GM23338 (cell line): ENCODE results near the gene SKA3. TPM values are rescaled to one million over a fixed set of nuclear protein-coding genes. Genes with fewer than 3 reads are reported as not detected.

Experiments
- ATAC-seq: fragments of 200-7000 bp; cut with Tn5 transposase; 3 replicates; pipeline ENCODE4 v1.9.1; 2020
- DNase-seq: peaks from one replicate; pipeline ENCODE4 v3.0.0-alpha.2; 2015; ENCODE audit warnings: low spot score
- H2AFZ ChIP-seq: fragments of 200-600 bp; sonication (generic); 2 replicates; pipeline ENCODE4 v1.8.0; 2016; ENCODE audit warnings: antibody characterized with exemption, mild to moderate bottlenecking, moderate library complexity
- H3F3A ChIP-seq: fragments of 200-600 bp; sonication (generic); replicated peaks from 2 replicates; pipeline ENCODE4 v1.8.0; 2017; ENCODE audit warnings: antibody characterized with exemption, mixed run types, low read depth
- H3K27ac ChIP-seq: fragments of 200-600 bp; sonication (generic); 2 replicates; pipeline ENCODE4 v1.6.1; 2016; ENCODE audit warnings: low read depth
- H3K27me3 ChIP-seq: fragments of 200-600 bp; sonication (generic); 2 replicates; pipeline ENCODE4 v1.8.0; 2016; ENCODE audit warnings: mild to moderate bottlenecking, mixed run types, moderate library complexity; ENCODE audit not compliant: insufficient read depth
- H3K36me3 ChIP-seq: fragments of 200-600 bp; sonication (generic); 2 replicates; pipeline ENCODE4 v1.8.0; 2016; ENCODE audit warnings: mild to moderate bottlenecking; ENCODE audit not compliant: insufficient read depth
- H3K4me1 ChIP-seq: fragments of 200-600 bp; sonication (generic); 2 replicates; pipeline ENCODE4 v1.8.0; 2016; ENCODE audit warnings: mild to moderate bottlenecking, moderate library complexity; ENCODE audit not compliant: insufficient read depth
- H3K4me2 ChIP-seq: fragments of 200-600 bp; sonication (generic); 2 replicates; pipeline ENCODE4 v1.7.1; 2017; ENCODE audit warnings: mixed run types
- H3K4me3 ChIP-seq: fragments of 200-600 bp; sonication (generic); 2 replicates; pipeline ENCODE4 v1.6.1; 2016; ENCODE audit warnings: mixed run types
- H3K79me2 ChIP-seq: fragments of 200-600 bp; sonication (generic); replicated peaks from 2 replicates; pipeline ENCODE4 v1.8.0; 2017; ENCODE audit warnings: mild to moderate bottlenecking; ENCODE audit not compliant: insufficient read depth
- H3K9me2 ChIP-seq: fragments of 200-600 bp; sonication (generic); 2 replicates; pipeline ENCODE4 v1.8.0; 2017; ENCODE audit not compliant: insufficient read depth
- H4K20me1 ChIP-seq: fragments of 200-600 bp; sonication (generic); replicated peaks from 2 replicates; pipeline ENCODE4 v1.8.0; 2017; ENCODE audit warnings: mild to moderate bottlenecking; ENCODE audit not compliant: insufficient read depth
- H3K27ac Mint-ChIP-seq: 2 replicates; pipeline ENCODE4 v1.8.0; 2020; ENCODE audit warnings: inconsistent platforms, mild to moderate bottlenecking, moderate library complexity, mixed read lengths
- H3K27me3 Mint-ChIP-seq: 3 replicates; pipeline ENCODE4 v1.8.0; 2022; ENCODE audit warnings: low read depth, mild to moderate bottlenecking, moderate library complexity, mixed read lengths, inconsistent platforms; ENCODE audit not compliant: insufficient read depth, poor library complexity
- H3K36me3 Mint-ChIP-seq: 3 replicates; pipeline ENCODE4 v1.8.0; 2021; ENCODE audit warnings: low read depth, mild to moderate bottlenecking, inconsistent platforms, moderate library complexity, mixed read lengths
- H3K4me1 Mint-ChIP-seq: 3 replicates; pipeline ENCODE4 v1.8.0; 2020; ENCODE audit warnings: mild to moderate bottlenecking, inconsistent platforms, mixed read lengths
- H3K4me3 Mint-ChIP-seq: 3 replicates; pipeline ENCODE4 v1.8.0; 2021; ENCODE audit warnings: moderate library complexity, mild to moderate bottlenecking, inconsistent platforms, mixed read lengths
- H3K9me3 Mint-ChIP-seq: 3 replicates; pipeline ENCODE4 v1.8.0; 2020; ENCODE audit warnings: moderate library complexity, mild to moderate bottlenecking, inconsistent platforms, mixed read lengths
- CREB1 ChIP-seq: fragments of 250-450 bp; sonication (Bioruptor Pico); IDR thresholded peaks from 2 replicates; pipeline ENCODE4 v1.5.0; 2020; ENCODE audit warnings: low read depth, mild to moderate bottlenecking, moderate library complexity
- ETS1 ChIP-seq: IDR thresholded peaks from 2 replicates; pipeline ENCODE4 v1.6.1; 2016; ENCODE audit warnings: antibody characterized with exemption
- EZH2 ChIP-seq: fragments of 200-600 bp; sonication (generic); IDR thresholded peaks from one replicate; pipeline ENCODE4 v1.8.0; 2017; ENCODE audit warnings: antibody characterized with exemption, mild to moderate bottlenecking, low read depth; ENCODE audit not compliant: unreplicated experiment
- EZH2phosphoT487 ChIP-seq: fragments of 200-600 bp; sonication (generic); IDR thresholded peaks from one replicate; pipeline ENCODE4 v1.8.1; 2018; ENCODE audit warnings: antibody characterized with exemption; ENCODE audit not compliant: unreplicated experiment
- JUNB ChIP-seq: IDR thresholded peaks from one replicate; pipeline ENCODE4 v1.6.1; 2016; ENCODE audit warnings: antibody characterized with exemption; ENCODE audit not compliant: unreplicated experiment
- NANOG ChIP-seq: IDR thresholded peaks from 2 replicates; pipeline ENCODE4 v1.6.1; 2016; ENCODE audit warnings: antibody characterized with exemption, borderline replicate concordance
- POLR2AphosphoS5 ChIP-seq: IDR thresholded peaks from 2 replicates; pipeline ENCODE4 v1.6.1; 2016; ENCODE audit warnings: antibody characterized with exemption, low read depth
- REST ChIP-seq: IDR thresholded peaks from one replicate; pipeline ENCODE4 v1.6.1; 2018; ENCODE audit warnings: antibody characterized with exemption; ENCODE audit not compliant: unreplicated experiment
- STAT1 ChIP-seq: IDR thresholded peaks from one replicate; pipeline ENCODE4 v1.6.1; 2016; ENCODE audit warnings: antibody characterized with exemption; ENCODE audit not compliant: unreplicated experiment
- ZNF114 ChIP-seq: fragments of 250-450 bp; sonication (Bioruptor Pico); IDR thresholded peaks from 2 replicates; pipeline ENCODE4 v1.5.0; 2020; ENCODE audit warnings: mild to moderate bottlenecking, moderate library complexity
- ZNF331 ChIP-seq: fragments of 250-450 bp; sonication (Bioruptor Pico); IDR thresholded peaks from 2 replicates; pipeline ENCODE4 v1.5.0; 2020; ENCODE audit warnings: low read depth, mild to moderate bottlenecking, moderate library complexity
- polyA plus RNA-seq: library from polyadenylated mRNA; unstranded; fragments of >200 nt; fragmentation: Nextera tagmentation; extraction: Ambion mirVana; gene quantifications from 2 replicates; pipeline ENCODE4 v1.2.1, GENCODE V29; 2016
- total RNA-seq: library from RNA; depleted of rRNA; stranded (reverse); fragments of >200 nt; shearing (Covaris generic); gene quantifications from 2 replicates; pipeline ENCODE4 v1.2.3, GENCODE V29; 2014
- TF ChIP-seq, protein P1 (sequence below), 2 experiments: fragments of 200-600 bp in 1 of 2; sonication (generic) in 1 of 2; conservative IDR thresholded peaks; 2 replicates each; pipeline versions ENCODE4 v1.5.1 to v1.6.1; 2016 to 2017; ENCODE audit warnings: antibody characterized with exemption in 2 of 2, low read depth in 2 of 2, mild to moderate bottlenecking in 2 of 2, moderate library complexity in 1 of 2
- TF ChIP-seq, protein P2 (sequence below): fragments of 250-450 bp; sonication (Bioruptor Pico); IDR thresholded peaks from 2 replicates; pipeline ENCODE4 v1.5.0; 2020; ENCODE audit warnings: mild to moderate bottlenecking, moderate library complexity

Gene SKA3
- total and polyA plus RNA-seq, 2 experiments from 2014 or later, result 65.9 to 179 TPM

GRCh38 chr13:21116141-21116540 is 60.2 kb downstream of the SKA3 start:
- TF ChIP-seq ETS1 (no peak), REST (no peak), JUNB (no peak), NANOG (no peak), EZH2 (no peak), EZH2phosphoT487 (no peak), ZNF114 (no peak), STAT1 (no peak), POLR2AphosphoS5 (no peak), ZNF331 (CRISPR knock-in tag) (no peak), CREB1 (no peak)
- TF ChIP-seq, protein P1, sequence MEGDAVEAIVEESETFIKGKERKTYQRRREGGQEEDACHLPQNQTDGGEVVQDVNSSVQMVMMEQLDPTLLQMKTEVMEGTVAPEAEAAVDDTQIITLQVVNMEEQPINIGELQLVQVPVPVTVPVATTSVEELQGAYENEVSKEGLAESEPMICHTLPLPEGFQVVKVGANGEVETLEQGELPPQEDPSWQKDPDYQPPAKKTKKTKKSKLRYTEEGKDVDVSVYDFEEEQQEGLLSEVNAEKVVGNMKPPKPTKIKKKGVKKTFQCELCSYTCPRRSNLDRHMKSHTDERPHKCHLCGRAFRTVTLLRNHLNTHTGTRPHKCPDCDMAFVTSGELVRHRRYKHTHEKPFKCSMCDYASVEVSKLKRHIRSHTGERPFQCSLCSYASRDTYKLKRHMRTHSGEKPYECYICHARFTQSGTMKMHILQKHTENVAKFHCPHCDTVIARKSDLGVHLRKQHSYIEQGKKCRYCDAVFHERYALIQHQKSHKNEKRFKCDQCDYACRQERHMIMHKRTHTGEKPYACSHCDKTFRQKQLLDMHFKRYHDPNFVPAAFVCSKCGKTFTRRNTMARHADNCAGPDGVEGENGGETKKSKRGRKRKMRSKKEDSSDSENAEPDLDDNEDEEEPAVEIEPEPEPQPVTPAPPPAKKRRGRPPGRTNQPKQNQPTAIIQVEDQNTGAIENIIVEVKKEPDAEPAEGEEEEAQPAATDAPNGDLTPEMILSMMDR (conservative IDR thresholded peaks at IDR 0.05; ENCODE audit: low read depth in 2 of 2), result no peak
- TF ChIP-seq, protein P2, sequence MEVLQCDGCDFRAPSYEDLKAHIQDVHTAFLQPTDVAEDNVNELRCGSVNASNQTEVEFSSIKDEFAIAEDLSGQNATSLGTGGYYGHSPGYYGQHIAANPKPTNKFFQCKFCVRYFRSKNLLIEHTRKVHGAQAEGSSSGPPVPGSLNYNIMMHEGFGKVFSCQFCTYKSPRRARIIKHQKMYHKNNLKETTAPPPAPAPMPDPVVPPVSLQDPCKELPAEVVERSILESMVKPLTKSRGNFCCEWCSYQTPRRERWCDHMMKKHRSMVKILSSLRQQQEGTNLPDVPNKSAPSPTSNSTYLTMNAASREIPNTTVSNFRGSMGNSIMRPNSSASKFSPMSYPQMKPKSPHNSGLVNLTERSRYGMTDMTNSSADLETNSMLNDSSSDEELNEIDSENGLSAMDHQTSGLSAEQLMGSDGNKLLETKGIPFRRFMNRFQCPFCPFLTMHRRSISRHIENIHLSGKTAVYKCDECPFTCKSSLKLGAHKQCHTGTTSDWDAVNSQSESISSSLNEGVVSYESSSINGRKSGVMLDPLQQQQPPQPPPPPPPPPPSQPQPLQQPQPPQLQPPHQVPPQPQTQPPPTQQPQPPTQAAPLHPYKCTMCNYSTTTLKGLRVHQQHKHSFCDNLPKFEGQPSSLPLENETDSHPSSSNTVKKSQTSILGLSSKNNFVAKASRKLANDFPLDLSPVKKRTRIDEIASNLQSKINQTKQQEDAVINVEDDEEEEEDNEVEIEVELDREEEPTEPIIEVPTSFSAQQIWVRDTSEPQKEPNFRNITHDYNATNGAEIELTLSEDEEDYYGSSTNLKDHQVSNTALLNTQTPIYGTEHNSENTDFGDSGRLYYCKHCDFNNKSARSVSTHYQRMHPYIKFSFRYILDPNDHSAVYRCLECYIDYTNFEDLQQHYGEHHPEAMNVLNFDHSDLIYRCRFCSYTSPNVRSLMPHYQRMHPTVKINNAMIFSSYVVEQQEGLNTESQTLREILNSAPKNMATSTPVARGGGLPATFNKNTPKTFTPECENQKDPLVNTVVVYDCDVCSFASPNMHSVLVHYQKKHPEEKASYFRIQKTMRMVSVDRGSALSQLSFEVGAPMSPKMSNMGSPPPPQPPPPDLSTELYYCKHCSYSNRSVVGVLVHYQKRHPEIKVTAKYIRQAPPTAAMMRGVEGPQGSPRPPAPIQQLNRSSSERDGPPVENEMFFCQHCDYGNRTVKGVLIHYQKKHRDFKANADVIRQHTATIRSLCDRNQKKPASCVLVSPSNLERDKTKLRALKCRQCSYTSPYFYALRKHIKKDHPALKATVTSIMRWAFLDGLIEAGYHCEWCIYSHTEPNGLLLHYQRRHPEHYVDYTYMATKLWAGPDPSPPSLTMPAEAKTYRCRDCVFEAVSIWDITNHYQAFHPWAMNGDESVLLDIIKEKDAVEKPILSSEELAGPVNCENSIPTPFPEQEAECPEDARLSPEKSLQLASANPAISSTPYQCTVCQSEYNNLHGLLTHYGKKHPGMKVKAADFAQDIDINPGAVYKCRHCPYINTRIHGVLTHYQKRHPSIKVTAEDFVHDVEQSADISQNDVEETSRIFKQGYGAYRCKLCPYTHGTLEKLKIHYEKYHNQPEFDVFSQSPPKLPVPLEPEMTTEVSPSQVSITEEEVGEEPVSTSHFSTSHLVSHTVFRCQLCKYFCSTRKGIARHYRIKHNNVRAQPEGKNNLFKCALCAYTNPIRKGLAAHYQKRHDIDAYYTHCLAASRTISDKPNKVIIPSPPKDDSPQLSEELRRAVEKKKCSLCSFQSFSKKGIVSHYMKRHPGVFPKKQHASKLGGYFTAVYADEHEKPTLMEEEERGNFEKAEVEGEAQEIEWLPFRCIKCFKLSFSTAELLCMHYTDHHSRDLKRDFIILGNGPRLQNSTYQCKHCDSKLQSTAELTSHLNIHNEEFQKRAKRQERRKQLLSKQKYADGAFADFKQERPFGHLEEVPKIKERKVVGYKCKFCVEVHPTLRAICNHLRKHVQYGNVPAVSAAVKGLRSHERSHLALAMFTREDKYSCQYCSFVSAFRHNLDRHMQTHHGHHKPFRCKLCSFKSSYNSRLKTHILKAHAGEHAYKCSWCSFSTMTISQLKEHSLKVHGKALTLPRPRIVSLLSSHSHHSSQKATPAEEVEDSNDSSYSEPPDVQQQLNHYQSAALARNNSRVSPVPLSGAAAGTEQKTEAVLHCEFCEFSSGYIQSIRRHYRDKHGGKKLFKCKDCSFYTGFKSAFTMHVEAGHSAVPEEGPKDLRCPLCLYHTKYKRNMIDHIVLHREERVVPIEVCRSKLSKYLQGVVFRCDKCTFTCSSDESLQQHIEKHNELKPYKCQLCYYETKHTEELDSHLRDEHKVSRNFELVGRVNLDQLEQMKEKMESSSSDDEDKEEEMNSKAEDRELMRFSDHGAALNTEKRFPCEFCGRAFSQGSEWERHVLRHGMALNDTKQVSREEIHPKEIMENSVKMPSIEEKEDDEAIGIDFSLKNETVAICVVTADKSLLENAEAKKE (CRISPR knock-in tag), result no peak
- 0 out of 2 replicates have a peak, but pooled peaks cover 4% of the 10 kb centered on the region for H3K4me1 ChIP-seq

More at GRCh38 chr13:21116141-21116540, 60.2 kb downstream of the SKA3 start:
- H3K27me3 Mint-ChIP-seq, result peaks cover 6% of the 10 kb centered on the region
- ATAC-seq (no peak), DNase-seq (no peak)
- H3F3A ChIP-seq, result no peaks in the 10 kb centered on the region
- no peaks in the 10 kb centered on the region for H3K79me2 ChIP-seq
- H3K4me3 ChIP-seq, result no peak overlapping the region
- peaks cover 2% of the 10 kb centered on the region; the same call in 1 of the 3 replicates for H3K36me3 Mint-ChIP-seq
- no peaks in the 10 kb centered on the region for H3K27me3 ChIP-seq
- no peaks in the 10 kb centered on the region; the same call in 1 of the 2 replicates for H3K9me2 ChIP-seq
- H3K4me3 Mint-ChIP-seq, result no peak overlapping the region
- H3K27ac ChIP-seq, result no peak overlapping the region
- H3K9me3 Mint-ChIP-seq, result peaks cover 9% of the 10 kb centered on the region
- no peaks in the 10 kb centered on the region for H4K20me1 ChIP-seq
- peaks cover 24% of the 10 kb centered on the region for H3K4me1 Mint-ChIP-seq
- H3K36me3 ChIP-seq, result no peaks in the 10 kb centered on the region
- H2AFZ ChIP-seq, result no peak overlapping the region
- H3K27ac Mint-ChIP-seq, result no peak overlapping the region
- no peak overlapping the region for H3K4me2 ChIP-seq
